ENCODE measurements around the gene SLFN11.
A peak's percentile ranks its signal among the peaks of the same experiment; 100 is the strongest.
"Not testable (repeated sequence)": the region's sequence is repeated elsewhere in the genome, so short reads cannot be mapped to it uniquely, and the experiment has no call there.

The SLFN11 gene, protein sequence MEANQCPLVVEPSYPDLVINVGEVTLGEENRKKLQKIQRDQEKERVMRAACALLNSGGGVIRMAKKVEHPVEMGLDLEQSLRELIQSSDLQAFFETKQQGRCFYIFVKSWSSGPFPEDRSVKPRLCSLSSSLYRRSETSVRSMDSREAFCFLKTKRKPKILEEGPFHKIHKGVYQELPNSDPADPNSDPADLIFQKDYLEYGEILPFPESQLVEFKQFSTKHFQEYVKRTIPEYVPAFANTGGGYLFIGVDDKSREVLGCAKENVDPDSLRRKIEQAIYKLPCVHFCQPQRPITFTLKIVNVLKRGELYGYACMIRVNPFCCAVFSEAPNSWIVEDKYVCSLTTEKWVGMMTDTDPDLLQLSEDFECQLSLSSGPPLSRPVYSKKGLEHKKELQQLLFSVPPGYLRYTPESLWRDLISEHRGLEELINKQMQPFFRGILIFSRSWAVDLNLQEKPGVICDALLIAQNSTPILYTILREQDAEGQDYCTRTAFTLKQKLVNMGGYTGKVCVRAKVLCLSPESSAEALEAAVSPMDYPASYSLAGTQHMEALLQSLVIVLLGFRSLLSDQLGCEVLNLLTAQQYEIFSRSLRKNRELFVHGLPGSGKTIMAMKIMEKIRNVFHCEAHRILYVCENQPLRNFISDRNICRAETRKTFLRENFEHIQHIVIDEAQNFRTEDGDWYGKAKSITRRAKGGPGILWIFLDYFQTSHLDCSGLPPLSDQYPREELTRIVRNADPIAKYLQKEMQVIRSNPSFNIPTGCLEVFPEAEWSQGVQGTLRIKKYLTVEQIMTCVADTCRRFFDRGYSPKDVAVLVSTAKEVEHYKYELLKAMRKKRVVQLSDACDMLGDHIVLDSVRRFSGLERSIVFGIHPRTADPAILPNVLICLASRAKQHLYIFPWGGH

DNA sequence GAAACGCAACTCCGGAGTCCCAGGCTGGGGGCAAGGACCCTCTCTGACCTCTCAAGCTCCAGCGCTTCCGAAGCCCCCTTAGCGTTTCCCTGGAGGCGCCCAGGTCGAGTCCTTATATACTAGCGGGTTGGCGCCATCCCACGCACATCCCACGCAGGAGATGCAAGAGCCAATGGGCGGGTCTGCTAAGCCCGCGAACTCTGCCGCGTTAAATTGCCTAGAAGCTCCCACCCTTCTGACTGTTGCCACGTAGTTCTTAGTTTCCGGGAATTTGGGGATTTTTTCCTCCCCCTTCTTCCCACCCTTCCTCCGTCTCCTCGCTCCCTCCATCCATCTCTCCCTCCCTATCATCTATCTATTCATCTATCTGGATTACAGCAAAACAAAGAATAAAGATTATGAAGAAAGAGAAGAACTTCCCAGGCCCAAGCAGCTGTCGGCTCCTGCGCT lies at the start of gene SLFN11:
SLFN11 (minus strand) TSS at position 88 of the 450 bp plus-strand sequence. CDS start 9,814 bp downstream, outside the sequence.
- peak; percentile 79 to 83 for DNase-seq (ENCODE audit: low read depth in 2 of 2)

DNA sequence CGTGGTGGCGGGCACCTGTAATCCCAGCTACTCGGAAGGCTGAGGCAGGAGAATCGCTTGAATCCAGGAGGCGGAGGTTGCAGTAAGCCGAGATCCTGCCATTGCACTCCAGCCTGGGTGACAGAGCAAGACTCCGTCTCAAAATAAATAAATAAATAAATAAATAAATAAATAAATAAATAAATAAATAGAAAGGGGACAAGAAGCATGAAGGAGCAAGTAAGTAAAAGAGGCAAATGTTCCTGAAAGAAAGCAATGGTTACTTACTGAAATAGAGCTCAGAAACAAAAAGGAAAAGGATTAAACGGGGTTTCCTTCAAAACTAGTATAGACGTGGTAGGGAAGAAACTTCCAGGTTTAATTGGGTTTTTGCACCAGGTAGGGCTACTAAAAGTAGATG lies 47.6 kb upstream of the SLFN11 start:
- not testable (repeated sequence) for DNase-seq (ENCODE audit: low read depth in 2 of 2)

DNA sequence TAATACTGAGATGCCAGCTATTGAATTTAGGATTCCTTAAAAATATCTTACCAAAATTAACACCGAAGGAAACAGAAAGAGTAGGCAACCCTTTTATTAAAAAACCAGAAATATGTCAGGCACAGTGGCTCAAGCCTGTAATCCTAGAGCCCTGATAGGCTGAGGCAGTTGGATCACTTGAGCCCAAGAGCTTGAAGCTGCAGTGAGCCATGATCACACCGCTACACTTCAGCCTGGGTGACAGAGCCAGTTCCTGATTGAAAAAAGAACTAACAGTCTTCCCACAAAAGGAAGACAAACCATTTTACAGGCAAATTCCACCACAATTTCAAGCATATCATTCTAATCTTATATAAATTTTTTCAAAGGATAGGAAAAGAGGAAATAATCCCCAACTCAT lies 43.2 kb upstream of the SLFN11 start:
- no peak for DNase-seq (ENCODE audit: low read depth in 2 of 2)

DNA sequence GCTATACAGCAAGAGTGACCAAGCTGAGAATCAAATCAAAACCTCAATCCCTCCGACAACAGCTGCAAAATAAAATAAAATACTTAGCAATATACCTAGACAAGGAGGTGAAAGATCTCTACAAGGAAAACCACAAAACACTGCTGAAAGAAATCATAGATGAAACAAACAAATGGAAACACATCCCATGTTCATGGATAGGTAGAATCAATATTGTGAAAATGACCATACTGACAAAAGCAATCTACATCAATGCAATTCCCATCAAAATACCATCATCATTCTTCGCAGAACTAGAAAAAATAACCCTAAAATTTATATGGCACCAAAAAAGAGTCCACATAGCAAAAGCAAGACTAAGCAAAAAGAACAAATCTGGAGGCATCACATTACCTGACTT lies 41.3 kb upstream of the SLFN11 start:
- DNase-seq (ENCODE audit: low read depth in 2 of 2), result not testable (repeated sequence)

DNA sequence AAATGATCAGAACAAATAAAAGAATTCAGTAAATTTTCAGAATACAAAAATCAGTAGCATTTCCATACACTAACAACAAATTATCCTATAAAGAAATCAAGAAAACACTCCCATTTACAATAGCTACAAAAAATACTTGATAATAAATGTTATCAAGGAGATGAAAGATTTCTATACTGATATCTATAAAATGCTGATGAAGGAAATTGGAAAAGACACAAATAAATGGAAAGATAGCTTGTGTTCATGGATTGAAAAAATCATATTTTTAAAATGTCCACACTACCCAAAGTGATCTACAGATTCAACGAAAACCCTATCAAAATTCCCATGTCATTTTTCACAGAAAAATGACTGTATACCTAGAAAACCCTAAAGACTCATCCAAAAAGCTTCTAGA lies 40.8 kb upstream of the SLFN11 start:
- DNase-seq (ENCODE audit: low read depth in 2 of 2), result no peak

DNA sequence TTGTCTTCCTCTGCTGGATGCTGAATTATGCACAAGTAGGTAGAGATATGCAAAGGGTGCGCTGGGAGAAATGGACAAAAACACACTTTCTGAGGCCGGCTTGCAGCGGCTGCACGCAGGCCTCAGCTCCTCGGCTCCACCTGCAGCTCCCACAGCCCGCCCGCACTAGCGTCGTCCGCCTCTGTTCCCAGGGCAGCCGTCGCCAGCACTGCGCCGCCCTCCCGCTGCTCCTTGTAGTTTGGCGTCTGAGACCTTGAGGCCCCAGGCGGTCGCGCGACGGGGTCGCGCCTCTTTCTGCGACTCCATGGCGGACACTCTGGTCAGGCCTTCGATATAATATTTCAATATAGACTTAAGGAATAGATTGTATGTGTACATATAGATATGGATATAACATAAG lies 34.1 kb upstream of the SLFN11 start:
- no peak for DNase-seq (ENCODE audit: low read depth in 2 of 2)

DNA sequence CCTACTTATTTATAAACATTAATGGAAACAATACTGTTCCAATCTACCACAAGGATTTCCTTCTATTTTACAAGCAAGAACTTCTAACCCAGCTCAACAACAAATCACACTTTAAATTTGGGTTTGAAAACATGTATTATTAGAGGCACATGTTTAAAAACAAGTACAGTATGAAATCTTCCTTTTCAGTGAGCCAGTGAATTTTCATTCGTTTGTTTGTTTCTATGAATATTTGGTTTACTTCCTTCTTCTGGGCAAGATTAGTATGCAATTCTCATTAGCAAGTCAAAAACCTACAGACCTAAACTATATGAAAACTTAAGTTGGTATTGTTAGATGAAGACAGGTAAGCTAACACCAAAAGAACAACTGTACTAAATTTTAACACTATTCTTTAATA lies 33.1 kb upstream of the SLFN11 start:
- no peak for DNase-seq (ENCODE audit: low read depth in 2 of 2)

DNA sequence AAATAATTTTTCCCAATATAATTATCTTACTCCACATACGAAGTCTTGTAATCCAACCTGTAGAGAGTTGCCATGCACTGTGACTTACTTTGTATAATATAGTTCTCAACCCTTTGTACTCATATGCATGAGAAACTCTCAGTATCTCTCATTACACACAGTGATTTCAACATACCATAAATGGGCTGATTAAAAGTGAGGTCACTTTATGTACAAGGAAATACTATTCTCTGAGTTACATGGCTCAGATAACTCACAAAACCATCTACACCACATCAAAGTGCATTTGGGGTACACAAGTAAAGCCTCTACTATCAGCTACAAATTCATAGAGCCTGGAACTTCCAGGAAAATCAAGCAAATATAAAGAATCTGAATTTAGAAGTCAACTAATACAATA lies 30.9 kb upstream of the SLFN11 start:
- no peak for DNase-seq (ENCODE audit: low read depth in 2 of 2)

DNA sequence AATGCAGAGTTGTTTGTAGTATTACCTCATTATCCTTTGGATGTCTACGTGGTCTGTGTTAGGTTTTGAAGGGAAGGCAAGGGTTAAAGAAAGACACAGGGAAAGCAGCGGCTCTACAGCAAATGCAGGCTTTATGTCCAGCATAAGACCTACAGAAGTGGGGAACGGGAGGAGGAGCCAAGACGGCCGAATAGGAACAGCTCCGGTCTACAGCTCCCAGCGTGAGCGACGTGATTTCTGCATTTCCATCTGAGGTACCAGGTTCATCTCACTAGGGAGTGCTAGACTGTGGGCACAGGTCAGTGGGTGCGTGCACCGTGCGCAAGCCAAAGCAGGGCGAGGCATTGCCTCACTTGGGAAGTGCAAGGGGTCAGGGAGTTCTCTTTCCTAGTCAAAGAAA lies 20.4 kb upstream of the SLFN11 start:
- not testable (repeated sequence) for DNase-seq (ENCODE audit: low read depth in 2 of 2)

DNA sequence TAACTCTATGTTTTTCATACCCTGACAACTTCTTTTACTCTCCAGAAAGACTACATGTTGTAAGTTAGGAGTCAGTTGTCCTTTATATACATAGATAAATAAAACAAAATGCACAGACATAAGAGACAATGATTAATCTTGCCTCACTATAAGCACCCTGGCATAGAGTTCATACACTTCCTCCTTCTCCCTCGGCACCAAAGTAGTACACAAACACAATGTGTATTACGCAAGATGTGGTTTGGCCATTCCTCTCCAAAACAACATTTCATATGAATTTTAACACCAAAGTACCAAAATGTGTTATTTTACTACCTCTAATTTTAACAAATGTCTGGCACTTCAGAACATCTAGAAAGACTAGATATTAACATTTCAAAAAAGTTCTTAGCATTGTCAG lies 17.2 kb upstream of the SLFN11 start:
- no peak for DNase-seq (ENCODE audit: low read depth in 2 of 2)

DNA sequence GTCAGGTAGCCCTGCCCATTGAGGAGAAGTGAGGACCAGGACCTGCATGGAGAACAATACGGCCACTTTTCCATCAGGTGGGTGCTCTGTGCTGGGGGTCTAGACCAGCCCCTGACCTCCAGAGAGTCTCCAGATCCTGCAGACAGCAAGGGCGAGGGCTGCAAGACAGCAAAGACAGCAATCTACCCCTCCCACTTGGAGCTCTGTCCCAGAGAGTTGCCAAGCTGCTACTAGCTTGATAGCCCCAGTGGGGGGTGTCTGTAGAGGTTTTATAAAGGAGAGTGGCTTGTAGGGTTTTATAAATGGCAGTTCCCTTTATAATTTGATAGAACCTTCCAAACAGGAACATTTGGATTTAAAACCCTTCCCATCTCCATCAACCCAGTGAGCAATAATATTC lies 16.7 kb upstream of the SLFN11 start:
- no peak for DNase-seq (ENCODE audit: low read depth in 2 of 2)

DNA sequence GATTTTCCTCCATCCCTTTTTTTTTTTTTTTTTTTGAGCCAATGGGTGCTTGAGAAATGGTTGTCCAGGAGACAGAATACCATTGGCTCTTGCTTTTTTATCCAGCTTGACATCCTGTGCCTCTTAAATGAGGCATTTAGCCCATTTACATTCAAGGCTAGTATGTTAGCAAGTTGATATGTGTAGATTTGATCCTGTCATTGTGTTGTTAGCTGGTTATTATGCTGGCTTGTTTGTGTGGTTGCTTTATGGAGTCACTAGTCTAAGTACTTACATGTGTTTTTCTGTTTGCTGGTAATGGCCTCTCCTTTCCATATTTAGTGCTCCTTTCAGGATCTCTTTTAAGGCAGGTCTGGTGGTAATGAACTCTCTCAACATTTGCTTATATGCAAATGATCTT lies 14.1 kb upstream of the SLFN11 start:
- DNase-seq (ENCODE audit: low read depth in 2 of 2), result no peak

DNA sequence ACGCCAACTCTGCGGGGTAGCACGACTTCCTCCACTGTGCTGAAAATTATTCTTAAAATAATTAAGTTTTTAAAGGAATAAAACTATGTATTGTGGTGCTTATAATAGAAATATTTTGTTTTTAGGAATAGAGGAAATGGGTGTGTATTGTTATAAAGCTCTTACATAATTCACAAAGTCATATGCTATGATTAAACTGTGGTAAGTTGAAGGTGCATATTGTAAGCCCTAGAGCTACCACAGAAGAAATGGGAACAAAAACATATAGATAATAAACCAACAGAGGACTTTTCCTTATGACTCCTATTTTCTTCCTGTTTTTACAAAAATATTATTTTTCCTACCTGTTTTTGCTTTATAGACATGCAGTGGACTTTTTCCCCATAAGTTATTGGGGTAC lies 4.3 kb upstream of the SLFN11 start:
- no peak for DNase-seq (ENCODE audit: low read depth in 2 of 2)

DNA sequence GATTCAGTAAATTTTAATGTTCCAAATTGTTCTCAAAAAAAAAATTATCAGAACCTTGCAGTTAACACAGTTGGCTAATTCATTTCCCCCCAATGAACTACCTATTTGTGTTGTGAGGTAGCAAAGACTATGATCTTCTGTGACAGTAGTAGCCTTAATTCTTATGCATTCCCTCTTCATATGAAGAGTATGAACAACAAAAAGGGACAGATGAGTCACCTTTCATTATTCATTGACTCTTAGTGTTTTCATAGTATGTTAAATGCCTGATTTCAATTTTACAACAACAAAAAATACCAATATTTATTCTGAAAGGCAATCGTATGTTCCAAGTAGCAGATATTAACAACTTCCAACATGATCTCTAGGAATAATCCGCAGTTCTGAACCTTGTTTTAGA lies 3.6 kb upstream of the SLFN11 start:
- DNase-seq (ENCODE audit: low read depth in 2 of 2), result no peak

DNA sequence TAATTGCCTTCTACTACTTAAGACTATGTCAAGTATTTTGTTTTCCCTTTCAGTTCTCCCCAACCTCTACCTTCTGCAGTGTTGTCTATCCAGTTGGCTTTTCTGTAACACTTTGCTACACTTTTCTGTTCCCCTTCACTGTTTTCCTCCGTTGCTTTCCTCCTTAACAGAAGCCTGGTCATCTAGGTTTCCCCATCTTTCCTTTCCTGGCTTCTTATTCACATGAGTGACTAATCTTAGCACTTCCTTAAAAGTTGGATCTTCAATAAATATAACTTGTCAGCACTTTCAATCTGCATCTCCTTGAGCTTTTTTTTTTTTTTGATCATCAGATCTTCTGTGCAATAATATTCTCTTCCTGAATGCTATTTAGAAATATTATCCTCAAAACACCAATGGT lies 2.8 kb upstream of the SLFN11 start:
- no peak for DNase-seq (ENCODE audit: low read depth in 2 of 2)

DNA sequence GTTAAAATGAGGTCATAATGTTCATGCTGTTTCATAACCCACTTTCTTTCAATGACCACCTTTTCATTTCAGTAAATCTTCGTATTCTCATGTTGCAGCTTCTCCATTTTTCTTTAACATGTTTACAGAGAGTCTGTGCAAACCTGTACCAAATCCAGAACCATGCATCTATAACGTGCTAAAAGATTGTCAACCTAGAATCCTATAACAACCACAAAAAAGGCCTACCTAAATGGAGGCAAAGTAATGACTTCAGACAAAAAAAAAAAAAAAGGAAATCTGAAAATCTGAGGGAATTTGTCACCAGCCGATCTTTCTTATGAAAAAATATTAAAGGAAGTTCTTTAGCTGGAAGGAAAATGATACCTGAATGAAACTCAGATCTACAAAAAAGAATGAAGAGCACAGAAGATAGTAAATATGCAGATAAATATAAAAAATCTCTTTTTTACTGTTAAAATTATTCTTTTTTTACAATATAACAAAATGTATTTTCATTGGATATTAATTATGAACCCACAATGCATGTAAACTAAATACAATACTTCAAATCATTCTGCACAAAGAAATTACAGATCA lies 1.4 kb upstream of the SLFN11 start:
- DNase-seq (ENCODE audit: low read depth in 2 of 2), result no peak

DNA sequence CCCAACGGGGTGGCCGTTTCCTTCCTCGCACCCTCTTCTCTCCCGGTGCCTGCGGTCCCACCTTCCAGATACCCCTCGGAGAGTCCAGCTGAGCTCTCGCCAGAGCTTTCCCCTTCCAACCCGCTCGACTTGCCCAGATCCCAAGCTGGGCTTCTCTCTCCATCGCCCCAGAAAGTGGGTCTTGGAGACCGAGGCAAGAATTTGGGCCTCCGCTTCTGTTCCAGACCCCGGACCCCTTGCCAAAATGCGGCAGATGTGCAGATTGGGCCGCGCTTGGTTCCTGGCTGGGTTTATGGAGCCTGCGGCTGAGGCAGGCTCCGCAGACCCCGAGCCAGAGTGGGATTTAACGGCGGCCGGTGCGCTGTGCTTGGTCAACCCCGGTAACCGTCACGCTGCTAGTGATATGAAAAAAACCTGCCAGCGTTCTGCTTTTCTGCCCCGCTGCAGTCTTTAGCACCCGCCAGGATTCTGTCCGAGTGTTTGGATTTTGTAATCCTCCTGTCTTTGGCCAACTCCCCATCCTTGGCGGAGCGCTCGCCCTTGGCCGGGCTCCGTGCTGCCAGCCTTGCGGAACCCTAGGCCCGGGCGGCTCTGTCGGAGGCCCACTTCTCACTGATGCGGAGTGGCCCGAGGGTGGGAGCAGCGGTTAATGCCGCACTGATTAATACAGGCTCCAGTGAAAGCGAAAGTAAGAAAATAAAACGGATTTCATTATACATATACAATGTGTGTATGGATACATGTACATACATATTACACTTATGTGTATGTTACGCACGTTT lies 754 bp upstream of the SLFN11 start:
- peak; percentile 27 to 32 for DNase-seq (ENCODE audit: low read depth in 2 of 2)

DNA sequence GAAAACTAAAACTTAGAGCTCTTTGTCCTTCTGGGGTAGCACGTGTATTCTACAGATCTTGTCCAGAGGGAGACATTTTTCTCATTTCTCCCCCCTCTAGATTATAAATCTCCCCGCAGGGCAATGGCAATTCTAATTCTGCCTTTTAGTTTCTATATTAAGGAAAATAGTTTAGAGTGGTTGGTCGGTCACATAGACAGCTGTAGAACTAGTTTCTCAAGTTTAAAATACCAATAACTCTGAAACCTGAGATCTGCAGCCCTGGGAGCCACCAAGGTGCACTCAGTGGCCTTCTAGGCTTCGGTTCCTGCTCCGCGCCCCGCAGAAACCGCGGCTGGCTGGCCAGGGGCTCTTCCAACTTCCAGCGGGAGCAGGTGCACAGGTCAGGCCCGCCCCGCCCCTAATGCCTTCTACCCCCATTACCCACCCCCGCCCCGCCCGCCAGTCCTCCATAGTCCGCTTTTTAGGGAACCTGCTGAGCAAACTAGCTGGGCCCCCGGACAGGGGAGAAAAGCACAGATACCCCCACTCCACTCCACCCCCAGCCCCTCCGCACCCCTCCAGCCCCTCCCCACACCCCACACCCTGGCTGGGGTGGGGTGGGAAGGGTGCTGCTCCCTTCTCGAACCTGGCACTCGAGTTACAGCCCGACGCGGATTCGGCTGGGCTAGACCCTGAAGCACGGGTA lies 431 bp downstream of the SLFN11 start:
- no peak for DNase-seq (ENCODE audit: low read depth in 2 of 2)

DNA sequence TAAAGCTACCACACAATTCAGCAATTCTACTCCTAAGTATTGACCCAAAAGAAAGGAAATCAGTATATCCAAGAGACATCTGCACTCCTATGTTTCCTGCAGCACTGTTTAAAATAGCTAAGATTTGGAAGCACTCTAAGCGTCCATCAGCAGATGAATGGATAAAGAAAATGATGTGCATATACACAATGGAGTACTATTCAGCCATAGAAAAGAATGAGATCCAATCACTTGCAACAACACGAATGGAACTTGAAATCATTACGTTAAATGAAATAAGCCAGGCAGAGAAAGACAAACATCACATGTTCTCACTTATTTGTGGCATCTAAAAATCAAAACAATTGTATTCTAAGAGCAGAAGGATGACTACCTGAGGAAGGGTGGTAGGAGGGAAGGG lies 1.5 kb downstream of the SLFN11 start:
- no peak for DNase-seq (ENCODE audit: low read depth in 2 of 2)

DNA sequence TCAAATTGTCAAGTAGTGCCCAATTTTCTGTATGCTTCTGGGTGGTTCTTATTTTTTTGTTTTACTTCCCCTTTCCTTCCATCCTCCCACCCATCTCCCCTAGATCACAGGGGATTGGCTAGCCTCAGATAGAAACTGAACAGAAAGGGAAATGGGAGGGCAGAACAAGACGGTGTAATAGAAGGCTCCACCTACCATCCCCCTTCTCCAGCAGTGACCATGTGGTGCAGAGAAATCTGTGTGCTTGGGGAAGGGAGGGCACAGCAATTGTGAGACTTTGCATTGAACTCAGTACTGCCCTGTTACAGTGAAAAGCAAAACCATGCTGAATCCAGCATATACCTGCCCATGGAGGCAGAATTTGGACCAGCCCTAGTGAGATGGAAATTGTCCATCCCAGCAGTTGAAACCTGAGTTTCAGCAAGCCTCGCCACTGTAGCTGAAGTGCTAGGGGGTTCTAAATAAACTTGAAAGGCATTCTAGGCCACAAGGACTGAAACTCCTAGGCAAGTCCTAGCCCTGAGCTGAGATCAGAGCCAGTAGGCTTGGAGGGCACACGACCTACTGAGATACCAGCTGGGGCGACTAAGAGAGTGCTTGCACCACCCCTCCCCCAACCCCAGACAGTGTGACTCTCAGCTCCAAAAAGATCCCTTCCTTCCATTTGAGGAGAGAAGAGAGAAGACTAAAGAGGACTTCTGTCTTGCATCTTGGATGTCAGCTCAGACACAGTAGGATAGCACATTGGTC lies 5.2 kb downstream of the SLFN11 start:
- DNase-seq (ENCODE audit: low read depth in 2 of 2), result no peak
